ENCODE data around the gene AEBP2. TPM values are rescaled to one million over a fixed set of nuclear protein-coding genes. Genes with fewer than 3 reads are reported as not detected.

Gene AEBP2
- total and polyA plus RNA-seq, 2 of the 13 experiments (the other 11 are each of a cell fraction or from before 2014, with no cell fraction given): 9.2 to 17.9 TPM

- TF ChIP-seq EHMT2 (IDR thresholded peaks at IDR 0.05; ENCODE audit: borderline replicate concordance, low read depth, low read length) (no peak), AFF4 (CRISPR knock-in tag; IDR thresholded peaks at IDR 0.05) (no peak), ZNF570 (CRISPR knock-in tag; IDR thresholded peaks at IDR 0.05; ENCODE audit: borderline replicate concordance) (no peak), ATF6 (CRISPR knock-in tag; conservative IDR thresholded peaks at IDR 0.05) (no peak), ZNF451 (CRISPR knock-in tag; IDR thresholded peaks at IDR 0.05) (no peak), FOXO4 (CRISPR knock-in tag; conservative IDR thresholded peaks at IDR 0.05) (peak; percentile 92; the same call in 1 of the 2 replicates), HHEX (CRISPR knock-in tag; IDR thresholded peaks at IDR 0.05) (no peak), RNF219 (CRISPR knock-in tag; IDR thresholded peaks at IDR 0.05) (no peak; the same call in 1 of the 2 replicates), PHF8 (CRISPR knock-in tag; IDR thresholded peaks at IDR 0.05) (peak; percentile 80), FIP1L1 (IDR thresholded peaks at IDR 0.05; ENCODE audit: borderline replicate concordance, insufficient read depth, low read depth, low read length) (no peak), MAFF (IDR thresholded peaks at IDR 0.05; ENCODE audit: low read depth, low read length) (no peak), ATAD3A (CRISPR knock-in tag; IDR thresholded peaks at IDR 0.05) (no peak), ZFX (CRISPR knock-in tag; IDR thresholded peaks at IDR 0.05; ENCODE audit: low read depth) (peak; percentile 66), ZNF670 (CRISPR knock-in tag; IDR thresholded peaks at IDR 0.05; ENCODE audit: borderline replicate concordance) (no peak), RBM39 (IDR thresholded peaks at IDR 0.05; ENCODE audit: low read depth, low read length, poor library complexity, severe bottlenecking) (peak; percentile 35), SAP130 (CRISPR knock-in tag; IDR thresholded peaks at IDR 0.05; ENCODE audit: low read depth) (peak; percentile 78), ATF7 (IDR thresholded peaks at IDR 0.05) (no peak), ATF7 (CRISPR knock-in tag; IDR thresholded peaks at IDR 0.05) (no peak), ZNF549 (CRISPR knock-in tag; IDR thresholded peaks at IDR 0.05) (no peak), IRF2 (CRISPR knock-in tag; IDR thresholded peaks at IDR 0.05) (peak; percentile 68)
These were observed at the start of gene AEBP2 (continued) for GRCh38 chr12:19439059-19440018.
